ENCODE measurements around the gene IGFBP2.

IGFBP2 gene

DNA sequence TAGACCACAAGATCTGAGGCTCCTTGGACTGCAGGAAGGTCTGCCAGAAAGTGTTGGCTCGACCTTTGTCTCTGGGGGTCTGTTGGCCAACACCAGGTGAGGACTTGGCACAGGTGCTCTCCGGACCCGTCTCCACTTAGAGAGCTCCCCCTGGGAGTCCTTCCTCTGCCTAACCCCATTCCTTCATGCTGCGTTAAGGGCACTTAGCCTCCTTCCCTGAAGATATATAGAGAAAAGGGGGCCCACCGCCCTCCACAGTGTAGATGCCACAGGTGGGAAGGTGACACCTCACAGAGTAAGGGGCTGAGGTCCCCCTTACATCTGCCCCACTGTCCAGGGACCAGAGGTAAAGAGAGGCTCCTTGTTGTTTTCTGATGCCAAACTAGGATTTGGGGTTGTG, 53.9 kb downstream of the IGFBP2 start:
- no peak for DNase-seq (ENCODE audit: low spot score)

- no peak for DNase-seq (ENCODE audit: low spot score)
Observed at GRCh38 chr2:216687646-216688045, 54.4 kb downstream of the IGFBP2 start.

- no peak for DNase-seq (ENCODE audit: low spot score)
Observed at GRCh38 chr2:216688731-216689340, 55.6 kb downstream of the IGFBP2 start.

DNA sequence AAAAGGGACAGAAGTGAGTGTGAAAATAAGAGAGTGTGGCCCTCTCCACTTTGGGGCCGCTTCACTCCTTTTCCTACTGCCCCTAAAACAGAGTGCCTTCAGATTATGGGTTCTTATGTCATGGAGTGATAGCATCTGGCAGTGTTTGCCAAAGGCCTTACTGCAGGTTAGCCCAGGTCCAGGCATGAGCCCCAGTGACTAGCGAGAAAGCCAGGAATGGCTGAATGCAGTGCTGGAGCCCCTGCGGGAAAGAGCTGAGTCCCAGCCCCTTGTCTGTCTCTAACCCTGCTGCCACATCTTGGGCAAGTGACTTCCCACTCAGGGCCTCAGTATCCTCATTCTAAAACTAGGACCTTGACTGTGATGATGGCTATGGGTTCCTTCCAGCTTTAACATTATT, 56.2 kb downstream of the IGFBP2 start:
- no peak for DNase-seq (ENCODE audit: low spot score)

DNA sequence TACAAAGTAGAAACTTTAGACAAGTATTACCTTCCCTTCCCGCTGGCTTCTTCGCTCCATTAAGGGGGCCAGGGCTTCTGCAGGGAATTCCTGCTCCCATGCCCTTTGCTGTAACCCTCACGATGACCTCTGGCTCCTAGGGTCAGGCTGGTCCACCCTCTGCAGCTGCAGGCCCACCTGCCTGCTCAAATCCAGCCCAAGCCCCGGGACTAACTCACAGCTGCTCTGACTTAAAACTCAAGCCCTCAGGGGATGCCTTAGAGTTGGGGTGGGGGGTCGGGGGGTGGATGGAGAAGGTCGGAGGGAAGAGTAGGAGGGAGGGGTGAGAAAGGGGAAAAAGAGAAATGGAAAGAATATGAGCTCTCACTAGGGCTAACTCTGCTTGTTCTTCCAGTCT, 57.2 kb downstream of the IGFBP2 start:
- DNase-seq (ENCODE audit: low spot score): no peak

DNA sequence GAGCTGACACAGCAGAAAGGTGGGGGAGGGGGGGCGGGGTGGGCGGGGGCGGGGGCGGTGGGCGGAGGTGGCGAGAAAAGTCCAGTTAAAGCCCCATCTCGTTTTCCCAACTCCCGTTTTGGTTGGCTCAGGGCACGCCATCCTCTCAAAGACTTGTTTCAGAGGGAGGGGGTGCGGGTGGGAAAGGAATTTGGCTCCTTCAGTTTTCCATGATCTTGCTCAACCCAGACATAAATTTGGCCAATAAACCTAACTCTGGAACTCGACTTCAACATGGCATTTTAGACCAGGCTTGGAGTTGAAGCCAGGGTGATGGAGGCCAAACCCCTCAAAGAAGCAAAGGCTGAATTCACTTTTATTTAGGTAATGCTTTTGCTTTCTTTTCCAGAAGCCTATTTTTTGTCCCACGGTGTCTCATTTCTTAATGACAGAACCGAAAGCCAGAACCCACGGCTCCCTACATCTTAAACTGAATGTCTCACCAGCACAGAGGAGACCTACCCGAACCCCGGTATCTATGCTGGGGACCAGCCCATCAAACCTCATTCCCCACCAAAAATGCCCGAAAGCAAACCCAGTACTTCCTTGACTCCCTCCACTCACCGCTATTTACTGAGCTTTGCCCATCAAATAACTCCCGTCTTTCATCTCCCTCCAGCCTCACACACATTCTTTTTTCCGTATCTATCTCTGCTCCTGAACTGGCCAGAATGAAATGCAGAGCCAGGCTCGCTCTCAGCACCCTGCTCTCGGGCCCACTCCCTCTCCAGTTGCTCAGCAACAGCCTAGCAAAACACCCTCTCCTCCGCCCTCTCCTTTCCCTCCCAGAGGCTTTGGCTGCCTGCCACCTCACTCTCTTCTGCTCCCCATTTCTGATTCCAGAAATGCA, 57.9 kb downstream of the IGFBP2 start:
- peak; percentile 88 for DNase-seq (ENCODE audit: low spot score)

GRCh38 chr2:216692636-216693413, 59.6 kb downstream of the IGFBP2 start:
- peak; percentile 70 for DNase-seq (ENCODE audit: low spot score)

DNA sequence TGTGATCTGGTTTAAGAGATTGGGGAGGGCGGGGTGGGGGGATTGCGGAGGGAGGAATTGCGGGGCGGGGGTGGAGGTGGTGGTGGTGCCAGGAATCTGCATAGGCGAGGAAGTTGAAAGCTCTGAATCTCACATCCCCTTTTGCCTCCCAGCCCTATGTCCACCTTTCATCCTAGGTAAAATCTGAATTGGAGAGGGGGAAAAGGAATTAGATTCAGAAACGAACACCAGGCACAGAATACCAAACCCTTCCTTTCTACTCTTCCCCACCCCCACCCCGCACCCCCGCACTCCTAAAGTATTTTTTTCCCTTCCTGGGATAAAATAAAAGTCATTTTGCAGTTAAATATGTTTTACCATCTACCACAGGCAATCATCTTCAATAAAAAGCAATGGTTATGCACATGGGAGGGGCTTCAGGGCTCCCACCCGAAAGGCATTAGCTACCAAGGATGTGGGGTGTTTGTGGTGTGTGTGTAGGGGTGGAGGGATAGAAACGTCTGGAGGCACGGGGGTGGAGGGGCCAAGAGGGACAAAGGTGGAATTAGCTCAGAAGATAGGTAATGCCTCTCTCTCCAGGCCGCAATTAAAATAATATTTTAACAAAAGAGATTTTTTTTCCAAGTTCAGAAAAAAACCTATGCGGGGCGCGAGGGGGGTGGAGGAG, 60.3 kb downstream of the IGFBP2 start:
- DNase-seq (ENCODE audit: low spot score): no peak

DNA sequence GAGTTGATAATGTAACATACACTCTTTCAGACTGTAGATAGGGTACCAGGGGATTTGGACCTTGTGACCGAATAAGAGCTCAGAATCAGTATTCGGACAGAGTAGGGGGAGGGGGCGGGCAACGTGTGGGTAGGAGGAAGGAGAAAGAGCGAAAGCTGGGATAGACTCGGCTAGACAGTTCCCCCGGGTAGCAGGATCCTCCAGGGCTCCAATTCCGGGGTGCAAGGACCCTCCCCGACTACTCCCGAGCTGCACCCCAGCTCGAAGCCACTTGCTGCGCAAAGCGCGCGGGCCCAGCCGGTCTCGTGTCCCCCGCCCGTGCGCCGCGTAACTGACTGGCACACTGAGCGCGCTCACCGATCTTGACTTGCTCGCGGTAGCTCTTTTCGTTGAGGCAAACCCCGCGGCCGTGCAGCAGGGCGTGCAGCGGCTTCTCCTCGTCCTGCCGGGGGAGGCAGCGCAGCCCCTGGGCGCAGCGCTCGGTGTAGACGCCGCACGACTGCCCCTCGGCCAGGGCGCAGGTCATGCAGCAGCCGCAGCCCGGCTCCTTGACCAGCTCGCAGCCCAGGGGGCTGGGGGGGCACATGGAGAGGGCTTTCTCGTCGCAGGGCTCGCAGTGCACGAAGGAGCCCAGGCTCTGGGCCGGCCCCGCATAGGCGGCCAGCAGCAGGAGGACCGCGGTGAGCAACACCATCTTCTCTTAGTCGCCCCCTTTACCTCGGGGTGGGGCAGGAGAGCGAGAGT, 61.0 kb downstream of the IGFBP2 start:
- peak; percentile 67 for DNase-seq (ENCODE audit: low spot score)

GRCh38 chr2:216694826-216695217, 61.6 kb downstream of the IGFBP2 start:
- DNase-seq (ENCODE audit: low spot score): no peak

- DNase-seq (ENCODE audit: low spot score): peak; percentile 66
Observed at GRCh38 chr2:216695401-216695821, 62.2 kb downstream of the IGFBP2 start, which contains the start of gene IGFBP5. IGFBP5 (minus strand) TSS chr2:216695549; CDS start chr2:216694775, 774 bp downstream.

- no peak for DNase-seq (ENCODE audit: low spot score)
Observed at GRCh38 chr2:216696321-216696720, 63.1 kb downstream of the IGFBP2 start.

DNA sequence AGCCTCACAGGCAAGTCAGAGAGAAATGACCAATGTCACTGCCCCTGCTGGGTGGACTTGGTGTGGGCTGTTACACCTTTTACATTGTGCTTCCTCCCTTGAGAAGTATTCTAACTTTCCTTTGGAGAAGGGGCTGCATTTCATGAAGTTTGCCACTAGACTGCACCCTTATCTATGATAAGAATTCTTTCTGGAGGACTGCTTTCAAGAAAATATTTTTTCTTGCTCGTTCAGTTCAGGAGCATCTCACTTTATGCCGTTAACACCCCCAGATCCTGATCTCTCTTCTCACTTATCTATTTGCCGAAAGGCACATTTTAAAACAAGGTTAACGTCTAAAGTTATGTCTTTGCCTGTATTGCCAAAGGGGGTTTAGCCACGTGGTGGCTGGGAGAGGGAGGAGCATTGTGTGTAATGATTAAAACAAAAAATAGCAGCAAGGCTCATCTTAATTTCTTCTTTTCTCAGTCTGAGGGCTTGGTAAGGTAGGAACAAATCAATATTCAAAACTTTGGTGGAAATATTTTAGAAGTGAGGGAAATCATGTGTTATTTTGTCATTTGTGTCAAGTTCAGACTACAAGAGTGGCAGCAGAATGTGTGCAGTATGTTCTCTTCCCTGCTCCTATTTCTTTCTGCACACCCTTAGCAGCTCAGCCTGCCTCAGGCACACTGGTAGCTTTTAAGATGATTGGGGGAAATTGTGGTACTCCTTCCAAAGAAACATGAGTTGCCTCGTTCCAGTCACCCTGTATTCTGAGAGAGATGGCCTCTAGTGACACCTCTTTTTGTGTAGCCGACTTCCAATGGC, 63.7 kb downstream of the IGFBP2 start:
- DNase-seq (ENCODE audit: low spot score): no peak

- DNase-seq (ENCODE audit: low spot score): no peak
Observed at GRCh38 chr2:216698293-216698692, 65.1 kb downstream of the IGFBP2 start.

GRCh38 chr2:216698895-216699294, 65.7 kb downstream of the IGFBP2 start:
- DNase-seq (ENCODE audit: low spot score): peak; percentile 90

GRCh38 chr2:216700088-216700567, 66.9 kb downstream of the IGFBP2 start:
- no peak for DNase-seq (ENCODE audit: low spot score)

DNA sequence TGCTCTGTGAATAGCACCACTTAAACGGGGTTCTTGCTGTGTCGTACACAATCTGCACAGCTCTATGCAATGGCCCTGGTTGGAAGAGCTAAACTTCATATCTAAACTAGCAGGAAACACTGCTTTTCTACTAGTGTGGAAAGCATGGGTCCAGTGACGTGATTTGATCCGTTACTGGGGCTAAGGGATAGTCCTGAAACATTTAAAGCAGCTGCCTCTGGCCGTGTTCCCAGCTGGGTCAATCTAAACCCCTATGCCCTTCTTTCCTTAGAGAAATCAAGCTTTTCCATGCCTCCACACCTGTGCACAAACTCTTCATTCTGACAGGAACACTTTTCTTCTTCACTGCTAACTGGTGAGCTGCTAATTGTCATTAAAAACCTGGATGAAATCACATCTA, 67.6 kb downstream of the IGFBP2 start:
- no peak for DNase-seq (ENCODE audit: low spot score)

DNA sequence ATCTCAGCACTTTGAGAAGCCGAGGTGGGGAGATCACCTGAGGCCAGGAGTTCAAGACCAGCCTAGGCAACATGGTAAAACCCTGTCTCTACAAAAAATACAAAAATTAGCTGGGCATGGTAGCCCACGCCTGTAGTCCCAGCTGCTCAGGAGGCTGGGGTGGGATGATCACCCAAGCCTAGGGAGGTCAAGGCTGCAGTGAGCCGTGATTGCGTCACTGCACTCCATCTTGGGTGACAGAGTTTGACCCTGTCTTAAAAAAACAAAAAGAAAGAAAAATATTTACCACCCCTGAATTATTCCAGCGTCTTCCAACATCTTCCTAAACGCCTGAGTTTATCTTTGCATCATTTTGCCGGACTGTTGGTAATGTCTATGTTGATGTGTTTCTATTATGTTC, 68.3 kb downstream of the IGFBP2 start:
- DNase-seq (ENCODE audit: low spot score): no peak

- no peak for DNase-seq (ENCODE audit: low spot score)
Observed at GRCh38 chr2:216702756-216703155, 69.5 kb downstream of the IGFBP2 start.

- no peak for DNase-seq (ENCODE audit: low spot score)
Observed at GRCh38 chr2:216710551-216711301, 77.5 kb downstream of the IGFBP2 start.

Data from Ammon's horn (tissue), 1 donor.